Frontal cortex (tissue), 4 donors: ENCODE results near the gene FRMPD4. TPM values are rescaled to one million over a fixed set of nuclear protein-coding genes. Genes with fewer than 3 reads are reported as not detected.

Source experiments
- DNase-seq, 2 donors: peaks; one replicate each; pipeline ENCODE4 v3.0.0; 2012; ENCODE audit warnings: low spot score in 2 of 2
- FAIRE-seq: peaks from 2 replicates; lab custom pipeline; 2012; peaks lifted over from hg19 to GRCh38; lab: Jason Lieb, UNC
- total RNA-seq: library from RNA; depleted of rRNA; stranded (reverse); fragments of >200 nt; gene quantifications from one replicate; pipeline ENCODE4 v1.2.3, GENCODE V29; 2014
- donor health status: control.
- donor health status: control.
- donor health status: control.

The FRMPD4 gene
- total RNA-seq, 1 donor from 2014 or later: 26.5 TPM

GRCh38 chrX:12700745-12701144, 562.5 kb downstream of the FRMPD4 start:
- FAIRE-seq (no peak), DNase-seq (no peak)

- FAIRE-seq: no peak
- DNase-seq: peak in 1 of 2 donors; percentile 12
Observed at GRCh38 chrX:12701628-12702027, 563.4 kb downstream of the FRMPD4 start.

GRCh38 chrX:12702509-12703091, 564.3 kb downstream of the FRMPD4 start:
- FAIRE-seq: no peak
- no peak for DNase-seq

GRCh38 chrX:12704706-12705105, 566.4 kb downstream of the FRMPD4 start:
- no peak for FAIRE-seq

GRCh38 chrX:12709047-12709446, 570.8 kb downstream of the FRMPD4 start:
- FAIRE-seq (no peak), DNase-seq (no peak)

More at GRCh38 chrX:12704706-12705105, 566.4 kb downstream of the FRMPD4 start:
- no peak for DNase-seq

- FAIRE-seq: no peak
- DNase-seq: no peak
Observed at GRCh38 chrX:12711435-12712040, 573.3 kb downstream of the FRMPD4 start.

GRCh38 chrX:12716574-12716973, 578.3 kb downstream of the FRMPD4 start:
- no peak for FAIRE-seq
- no peak for DNase-seq

- no peak for FAIRE-seq
- no peak for DNase-seq
Observed at GRCh38 chrX:12719837-12720236, 581.6 kb downstream of the FRMPD4 start.

- DNase-seq: no peak
- FAIRE-seq: no peak
Observed at GRCh38 chrX:12721042-12721441, 582.8 kb downstream of the FRMPD4 start.

- no peak for FAIRE-seq
- DNase-seq: no peak
Observed at GRCh38 chrX:12722314-12722713, 584.0 kb downstream of the FRMPD4 start.

GRCh38 chrX:12741416-12741815, 603.1 kb downstream of the FRMPD4 start:
- DNase-seq (no peak), FAIRE-seq (no peak)

GRCh38 chrX:12747433-12747832, 609.2 kb downstream of the FRMPD4 start:
- FAIRE-seq: no peak
- DNase-seq: no peak

- DNase-seq (no peak), FAIRE-seq (no peak)
Observed at GRCh38 chrX:12751887-12752286, 613.6 kb downstream of the FRMPD4 start.

GRCh38 chrX:12753366-12753765, 615.1 kb downstream of the FRMPD4 start:
- FAIRE-seq: no peak

GRCh38 chrX:12758291-12758690, 620.0 kb downstream of the FRMPD4 start:
- FAIRE-seq: no peak
- no peak for DNase-seq

More at GRCh38 chrX:12753366-12753765, 615.1 kb downstream of the FRMPD4 start:
- no peak for DNase-seq

GRCh38 chrX:12767856-12768255, 629.6 kb downstream of the FRMPD4 start:
- DNase-seq (no peak), FAIRE-seq (no peak)

GRCh38 chrX:12768491-12768890, 630.2 kb downstream of the FRMPD4 start:
- DNase-seq: no peak
- FAIRE-seq: no peak

GRCh38 chrX:12770440-12770839, 632.2 kb downstream of the FRMPD4 start:
- FAIRE-seq (peak; percentile 53), DNase-seq (no peak)

GRCh38 chrX:12771445-12772069, 633.3 kb downstream of the FRMPD4 start:
- DNase-seq (no peak), FAIRE-seq (no peak)
